Esophagus squamous epithelium (tissue), 5 donors: ENCODE data around the gene RAB6B. TPM values are rescaled to one million over a fixed set of nuclear protein-coding genes. Genes with fewer than 3 reads are reported as not detected.

Experiments used
- DNase-seq: peaks from one replicate; lab custom pipeline; 2025; lab: John Stamatoyannopoulos, UW
- H3K27ac ChIP-seq, 4 donors: fragments of 200-600 bp; sonication (generic); one replicate each; pipeline ENCODE4 v1.5.1; 2016 to 2019; ENCODE audit warnings: mild to moderate bottlenecking in 1 of 4
- H3K27me3 ChIP-seq, 4 donors: fragments of 200-600 bp; sonication (generic); 1 replicate in 3 of 4; 2 replicates in 1 of 4; pipeline versions ENCODE4 v1.5.1 to v1.6.0; 2017 to 2021; ENCODE audit warnings: antibody characterized with exemption in 1 of 4
- H3K36me3 ChIP-seq, 3 donors: fragments of 200-600 bp; sonication (generic); one replicate each; pipeline ENCODE4 v1.5.1; 2016 to 2019
- H3K4me1 ChIP-seq, 3 donors: fragments of 200-600 bp; sonication (generic); one replicate each; pipeline ENCODE4 v1.5.1; 2017 to 2019
- H3K4me3 ChIP-seq, 4 donors: fragments of 200-600 bp; sonication (generic); 1 replicate in 3 of 4; 2 replicates in 1 of 4; pipeline ENCODE4 v1.5.1; 2016 to 2019; ENCODE audit warnings: mild to moderate bottlenecking in 2 of 4, moderate library complexity in 1 of 4
- H3K9me3 ChIP-seq, 3 donors: fragments of 200-600 bp; sonication (generic); one replicate each; pipeline ENCODE4 v1.5.1; 2016 to 2019
- POLR2A ChIP-seq, 4 donors: fragments of 450-650 bp; IDR thresholded peaks; one replicate each; pipeline ENCODE4 v1.6.1; 2017; ENCODE audit warnings: antibody characterized with exemption in 4 of 4, mild to moderate bottlenecking in 4 of 4, moderate library complexity in 3 of 4
- WGBS, 2 donors: methylation state at CpG; one replicate each; pipeline ENCODE4 v1.1.5; 2018; 5-methylcytosine and 5-hydroxymethylcytosine counted together
- intact Hi-C: fragments of 100-400 bp; cut with DNase I; formaldehyde crosslinking; loops from one replicate; pipeline ENCODE4 v1.15.0; 2022
- total RNA-seq, 4 donors: library from RNA; depleted of rRNA; stranded (reverse); fragments of >200 nt; gene quantifications; one replicate each; pipeline ENCODE4 v1.1.0, GENCODE V29; 2016
- TF ChIP-seq, protein P1 (sequence below), 6 experiments: fragments of 450-650 bp in 4 of 6; fragments of 200-600 bp in 2 of 6; sonication (generic) in 2 of 6; IDR thresholded peaks; one replicate each; pipeline ENCODE4 v1.5.1; 2016 to 2019; ENCODE audit warnings: antibody characterized with exemption in 6 of 6, mild to moderate bottlenecking in 4 of 6, moderate library complexity in 4 of 6
- donor health status: DM: yes; HTN: yes; CAD: no.

RAB6B gene
- total RNA-seq, 4 donors from 2014 or later: 0.09 to 1.7 (median 0.68) TPM

- H3K27ac ChIP-seq: no peak overlapping the region
- no peaks in the 10 kb centered on the region for H3K36me3 ChIP-seq
- intact Hi-C loops: loop anchor here (5.0 kb wide), 1 partner anchor 105 kb away; no protein-coding TSS in a partner anchor
- peaks cover 0 to 12% (median 0%) of the 10 kb centered on the region in 4 donors for H3K27me3 ChIP-seq
- TF ChIP-seq, protein P1, sequence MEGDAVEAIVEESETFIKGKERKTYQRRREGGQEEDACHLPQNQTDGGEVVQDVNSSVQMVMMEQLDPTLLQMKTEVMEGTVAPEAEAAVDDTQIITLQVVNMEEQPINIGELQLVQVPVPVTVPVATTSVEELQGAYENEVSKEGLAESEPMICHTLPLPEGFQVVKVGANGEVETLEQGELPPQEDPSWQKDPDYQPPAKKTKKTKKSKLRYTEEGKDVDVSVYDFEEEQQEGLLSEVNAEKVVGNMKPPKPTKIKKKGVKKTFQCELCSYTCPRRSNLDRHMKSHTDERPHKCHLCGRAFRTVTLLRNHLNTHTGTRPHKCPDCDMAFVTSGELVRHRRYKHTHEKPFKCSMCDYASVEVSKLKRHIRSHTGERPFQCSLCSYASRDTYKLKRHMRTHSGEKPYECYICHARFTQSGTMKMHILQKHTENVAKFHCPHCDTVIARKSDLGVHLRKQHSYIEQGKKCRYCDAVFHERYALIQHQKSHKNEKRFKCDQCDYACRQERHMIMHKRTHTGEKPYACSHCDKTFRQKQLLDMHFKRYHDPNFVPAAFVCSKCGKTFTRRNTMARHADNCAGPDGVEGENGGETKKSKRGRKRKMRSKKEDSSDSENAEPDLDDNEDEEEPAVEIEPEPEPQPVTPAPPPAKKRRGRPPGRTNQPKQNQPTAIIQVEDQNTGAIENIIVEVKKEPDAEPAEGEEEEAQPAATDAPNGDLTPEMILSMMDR (IDR thresholded peaks at IDR 0.05): no peak
- no peak for TF ChIP-seq POLR2A (IDR thresholded peaks at IDR 0.05)
- H3K4me1 ChIP-seq: peaks cover 9 to 20% (median 13%) of the 10 kb centered on the region in 3 donors
- H3K4me3 ChIP-seq: peak overlapping the region; percentile 42 to 67 (median 48)
- no peak for DNase-seq
- no peaks in the 10 kb centered on the region for H3K9me3 ChIP-seq
- 23 to 90% methylated on average over 5 to 16 of the region's 34 CpGs for WGBS, 2 donors
Observed at GRCh38 chr3:133926736-133927539, 31.3 kb upstream of the RAB6B start.

- no peak for DNase-seq
- H3K4me3 ChIP-seq: no peak overlapping the region
- peaks cover 0 to 12% (median 0%) of the 10 kb centered on the region in 4 donors for H3K27me3 ChIP-seq
- 94 to 95% methylated on average over 8 to 9 of the region's 10 CpGs for WGBS, 2 donors
- no peak overlapping the region for H3K27ac ChIP-seq
- H3K9me3 ChIP-seq: no peaks in the 10 kb centered on the region
- intact Hi-C loops: loop anchor here (5.0 kb wide), 1 partner anchor 104 kb away; no protein-coding TSS in a partner anchor
- H3K4me1 ChIP-seq: peaks cover 9 to 20% (median 13%) of the 10 kb centered on the region in 3 donors
- TF ChIP-seq POLR2A (IDR thresholded peaks at IDR 0.05): no peak
- TF ChIP-seq, protein P1 (IDR thresholded peaks at IDR 0.05): no peak
- no peaks in the 10 kb centered on the region for H3K36me3 ChIP-seq
Observed at GRCh38 chr3:133925960-133926735, 30.5 kb upstream of the RAB6B start.

DNA sequence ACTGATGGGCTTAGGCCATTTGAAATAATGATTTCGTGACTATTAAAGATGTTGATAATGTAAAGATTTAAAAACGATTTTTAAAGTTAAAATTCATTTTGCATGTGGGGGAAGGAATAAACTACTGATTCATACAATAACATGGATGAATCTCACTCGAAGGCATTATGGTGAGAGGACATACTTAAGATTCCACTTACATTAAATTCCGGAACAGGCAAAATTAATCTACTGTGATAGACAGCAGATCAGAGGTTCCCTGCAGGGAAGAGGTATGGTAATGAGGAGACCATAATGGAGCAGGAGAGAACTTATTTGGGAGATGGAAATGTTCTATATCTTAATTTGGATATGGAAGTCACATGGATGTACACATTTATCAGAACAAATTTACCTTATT is 28.4 kb upstream of the RAB6B start:
- 67% methylated on average over 4 of the region's 4 CpGs for whole genome bisulfite sequencing, 2 donors
- no peaks in the 10 kb centered on the region for H3K9me3 ChIP-seq
- peaks cover 0 to 16% (median 0%) of the 10 kb centered on the region in 4 donors for H3K27me3 ChIP-seq
- intact Hi-C loops: no loop called here
- H3K36me3 ChIP-seq: no peaks in the 10 kb centered on the region
- H3K4me1 ChIP-seq: peaks cover 9 to 20% (median 13%) of the 10 kb centered on the region in 3 donors
- no peak for DNase-seq
- TF ChIP-seq, protein P1 (IDR thresholded peaks at IDR 0.05): no peak
- no peak for TF ChIP-seq POLR2A (IDR thresholded peaks at IDR 0.05)
- H3K4me3 ChIP-seq: no peak overlapping the region
- no peak overlapping the region for H3K27ac ChIP-seq

GRCh38 chr3:133921592-133921991 is 25.9 kb upstream of the RAB6B start:
- Histone ChIP-seq H3K4me3 (no peak overlapping the region), H3K27ac (no peak overlapping the region), H3K9me3 (no peaks in the 10 kb centered on the region), H3K36me3 (no peaks in the 10 kb centered on the region), H3K4me1 (no peaks in the 10 kb centered on the region), H3K27me3 (peaks cover 0 to 13% (median 0%) of the 10 kb centered on the region in 4 donors)
- TF ChIP-seq POLR2A (IDR thresholded peaks at IDR 0.05): no peak
- TF ChIP-seq, protein P1 (IDR thresholded peaks at IDR 0.05): no peak
- DNase-seq: no peak
- WGBS, 2 donors: 86 to 91% methylated on average over 1 of the region's 1 CpG
- intact Hi-C loops: no loop called here
